ENCODE measurements around the gene C19orf12. TPM values are rescaled to one million over a fixed set of nuclear protein-coding genes. Genes with fewer than 3 reads are reported as not detected.
A peak's percentile ranks its signal among the peaks of the same experiment; 100 is the strongest.

Gene C19orf12
- total RNA-seq, 1 donor from 2014 or later, result 21.6 TPM

GRCh38 chr19:29697523-29698261, 17.4 kb downstream of the C19orf12 start:
- H3K36me3 Mint-ChIP-seq (ENCODE audit: low read depth), result peaks cover 13% of the 10 kb centered on the region
- ChIA-PET POLR2A (interaction anchor here (1.0 to 1.1 kb wide), 2 partner anchors 17 to 18 kb away, joined by 3 read pairs; partner anchors contain the start of gene C19orf12), CTCF (no interaction called here)
- H3K27ac Mint-ChIP-seq, result no peak overlapping the region
- no peak for DNase-seq
- no peak for TF ChIP-seq CTCF (IDR thresholded peaks at IDR 0.05)
- H3K4me1 Mint-ChIP-seq, result peaks cover 14% of the 10 kb centered on the region
- H3K9me3 Mint-ChIP-seq, result no peaks in the 10 kb centered on the region
- no peaks in the 10 kb centered on the region for H3K27me3 Mint-ChIP-seq
- intact Hi-C loops (cut with micrococcal nuclease), result no loop called here
- H3K4me3 Mint-ChIP-seq, result no peak overlapping the region
- ATAC-seq (ENCODE audit: low read depth), result no peak

GRCh38 chr19:29696565-29696846, 18.6 kb downstream of the C19orf12 start:
- H3K36me3 Mint-ChIP-seq (ENCODE audit: low read depth), result peaks cover 2% of the 10 kb centered on the region
- H3K27ac Mint-ChIP-seq, result no peak overlapping the region
- intact Hi-C loops (cut with micrococcal nuclease), result no loop called here
- no peaks in the 10 kb centered on the region for H3K27me3 Mint-ChIP-seq
- ChIA-PET POLR2A (no interaction called here), CTCF (no interaction called here)
- H3K4me1 Mint-ChIP-seq, result peaks cover 14% of the 10 kb centered on the region
- DNase-seq (no peak), ATAC-seq (ENCODE audit: low read depth) (no peak)
- H3K4me3 Mint-ChIP-seq, result no peak overlapping the region
- no peak for TF ChIP-seq CTCF (IDR thresholded peaks at IDR 0.05)
- H3K9me3 Mint-ChIP-seq, result no peaks in the 10 kb centered on the region

- CTCF ChIA-PET, result no interaction called here
- POLR2A ChIA-PET, result no interaction called here
- DNase-seq, result no peak
- intact Hi-C loops (cut with micrococcal nuclease), result no loop called here
- H3K4me3 Mint-ChIP-seq, result no peak overlapping the region
- H3K36me3 Mint-ChIP-seq (ENCODE audit: low read depth), result no peaks in the 10 kb centered on the region
- no peak overlapping the region for H3K27ac Mint-ChIP-seq
- no peak for ATAC-seq (ENCODE audit: low read depth)
- no peaks in the 10 kb centered on the region for H3K27me3 Mint-ChIP-seq
- no peaks in the 10 kb centered on the region for H3K9me3 Mint-ChIP-seq
- H3K4me1 Mint-ChIP-seq, result peaks cover 17% of the 10 kb centered on the region
- no peak for TF ChIP-seq CTCF (IDR thresholded peaks at IDR 0.05)
Measured at GRCh38 chr19:29695765-29696564, 19.1 kb downstream of the C19orf12 start.

GRCh38 chr19:29694669-29695627, 20.1 kb downstream of the C19orf12 start:
- Mint-ChIP-seq H3K36me3 (ENCODE audit: low read depth) (no peaks in the 10 kb centered on the region), H3K4me3 (no peak overlapping the region), H3K4me1 (peaks cover 19% of the 10 kb centered on the region), H3K9me3 (no peaks in the 10 kb centered on the region), H3K27me3 (no peaks in the 10 kb centered on the region), H3K27ac (no peak overlapping the region)
- peak; percentile 76 for TF ChIP-seq CTCF (IDR thresholded peaks at IDR 0.05)
- CTCF ChIA-PET, result interaction anchor here (0.9 to 6.4 kb wide), 10 partner anchors 9 to 89 kb away, joined by 3 to 43 read pairs (median 4); partner anchors contain the start of genes PLEKHF1 and POP4
- ATAC-seq (ENCODE audit: low read depth), result peak; percentile 96
- POLR2A ChIA-PET, result interaction anchor here (1.3 to 2.0 kb wide), 2 partner anchors 22 to 89 kb away, joined by 4 to 7 read pairs; partner anchors contain the start of gene POP4
- intact Hi-C loops (cut with micrococcal nuclease), result loop anchor here (1.0 kb wide), 2 partner anchors 21 to 178 kb away; no protein-coding TSS in a partner anchor
- peak; percentile 69 for DNase-seq

All from activated B cell treated with CpG ODN at 0.5 μM for 24 hours (primary cell).